H54 (cell line): Measurements from ENCODE around the gene SCGB3A2.

Source experiments
- DNase-seq: peaks from one replicate; pipeline ENCODE4 v3.0.0; 2011; ENCODE audit warnings: low spot score, mixed read lengths; ENCODE audit not compliant: insufficient read length
- FAIRE-seq: peaks from 3 replicates; lab custom pipeline; 2011; peaks lifted over from hg19 to GRCh38; lab: Jason Lieb, UNC
- POLR2A ChIP-seq: IDR thresholded peaks from 2 replicates; pipeline ENCODE4 v1.6.1; 2011; ENCODE audit warnings: low read depth, mild to moderate bottlenecking, low read length

SCGB3A2 gene

GRCh38 chr5:147878066-147878759 is at the start of gene SCGB3A2:
Gene SCGB3A2 (plus strand): TSS chr5:147878711. CDS start chr5:147878804, 93 bp downstream.
- FAIRE-seq (no peak), DNase-seq (no peak)
- TF ChIP-seq POLR2A = no peak

GRCh38 chr5:147830035-147830434 is 48.5 kb upstream of the SCGB3A2 start:
- no peak for FAIRE-seq
- no peak for DNase-seq
- TF ChIP-seq POLR2A = no peak

GRCh38 chr5:147831465-147831864 is 47.0 kb upstream of the SCGB3A2 start, which contains the start of gene SPINK1:
Gene SPINK1 (minus strand): TSS chr5:147831671. CDS start chr5:147831577, 94 bp downstream.
- no peak for TF ChIP-seq POLR2A
- DNase-seq (no peak), FAIRE-seq (no peak)

- DNase-seq = no peak
- no peak for TF ChIP-seq POLR2A
- FAIRE-seq = no peak
Measured at GRCh38 chr5:147832541-147832940, 46.0 kb upstream of the SCGB3A2 start.

- no peak for TF ChIP-seq POLR2A
- FAIRE-seq (no peak), DNase-seq (no peak)
Measured at GRCh38 chr5:147835386-147835798, 43.1 kb upstream of the SCGB3A2 start.

- no peak for FAIRE-seq
- DNase-seq = no peak
- TF ChIP-seq POLR2A = no peak
Measured at GRCh38 chr5:147836439-147836838, 42.1 kb upstream of the SCGB3A2 start.

- no peak for FAIRE-seq
- DNase-seq = no peak
- no peak for TF ChIP-seq POLR2A
Measured at GRCh38 chr5:147842869-147843268, 35.6 kb upstream of the SCGB3A2 start.

GRCh38 chr5:147844846-147845245 is 33.7 kb upstream of the SCGB3A2 start:
- FAIRE-seq (no peak), DNase-seq (no peak)
- TF ChIP-seq POLR2A = no peak

- FAIRE-seq = no peak
- TF ChIP-seq POLR2A = no peak
- no peak for DNase-seq
Measured at GRCh38 chr5:147845618-147846017, 32.9 kb upstream of the SCGB3A2 start.

- DNase-seq = no peak
- no peak for TF ChIP-seq POLR2A
- FAIRE-seq = no peak
Measured at GRCh38 chr5:147849226-147849625, 29.3 kb upstream of the SCGB3A2 start.

- TF ChIP-seq POLR2A = no peak
- FAIRE-seq (no peak), DNase-seq (no peak)
Measured at GRCh38 chr5:147851578-147851977, 26.9 kb upstream of the SCGB3A2 start.

GRCh38 chr5:147852365-147852764 is 26.1 kb upstream of the SCGB3A2 start:
- FAIRE-seq (no peak), DNase-seq (no peak)
- TF ChIP-seq POLR2A = no peak

- no peak for FAIRE-seq
- no peak for TF ChIP-seq POLR2A
- no peak for DNase-seq
Measured at GRCh38 chr5:147853372-147853987, 25.0 kb upstream of the SCGB3A2 start.

- no peak for TF ChIP-seq POLR2A
- no peak for FAIRE-seq
- DNase-seq = no peak
Measured at GRCh38 chr5:147854331-147854730, 24.2 kb upstream of the SCGB3A2 start.
